SK-N-SH treated with all-trans-retinoic acid at 6 μM for 48 hours (cell line): ENCODE data around the gene ASAP2.

Source experiments
- ATAC-seq: fragments of 200-7000 bp; cut with Tn5 transposase; 3 replicates; pipeline ENCODE4 v1.9.1; 2020; ENCODE audit warnings: mild to moderate bottlenecking, moderate library complexity
- ARNTL ChIP-seq: fragments of 450-650 bp; formaldehyde crosslinking; IDR thresholded peaks from 2 replicates; pipeline ENCODE4 v1.5.0; 2020; ENCODE audit warnings: low read depth, mild to moderate bottlenecking, moderate library complexity, borderline replicate concordance
- BACH2 ChIP-seq: fragments of 250-450 bp; sonication (Bioruptor Pico); IDR thresholded peaks from 2 replicates; pipeline ENCODE4 v1.9.0; 2021; ENCODE audit warnings: mild to moderate bottlenecking, borderline replicate concordance
- CSDC2 ChIP-seq: fragments of 250-450 bp; sonication (Bioruptor Pico); IDR thresholded peaks from 2 replicates; pipeline ENCODE4 v1.5.0; 2020; ENCODE audit warnings: mild to moderate bottlenecking, moderate library complexity
- ESRRG ChIP-seq: fragments of 250-450 bp; sonication (Bioruptor Pico); IDR thresholded peaks from 2 replicates; pipeline ENCODE4 v1.6.1; 2021; ENCODE audit warnings: mild to moderate bottlenecking
- GLIS3 ChIP-seq: fragments of 250-450 bp; sonication (Bioruptor Pico); IDR thresholded peaks from 2 replicates; pipeline ENCODE4 v1.5.0; 2020; ENCODE audit warnings: mild to moderate bottlenecking, moderate library complexity
- ISL1 ChIP-seq: fragments of 250-450 bp; sonication (Bioruptor Pico); IDR thresholded peaks from 2 replicates; pipeline ENCODE4 v2.1.2; 2022; ENCODE audit warnings: mild to moderate bottlenecking, moderate library complexity
- OSR1 ChIP-seq: fragments of 250-450 bp; sonication (Bioruptor Pico); IDR thresholded peaks from 2 replicates; pipeline ENCODE4 v1.8.0; 2022; ENCODE audit warnings: moderate library complexity, mild to moderate bottlenecking, inconsistent platforms
- PPARA ChIP-seq: fragments of 250-450 bp; sonication (Bioruptor Pico); IDR thresholded peaks from 2 replicates; pipeline ENCODE4 v1.5.0; 2020; ENCODE audit warnings: mild to moderate bottlenecking, borderline replicate concordance
- TCF4 ChIP-seq: fragments of 250-450 bp; sonication (Bioruptor Pico); IDR thresholded peaks from 2 replicates; pipeline ENCODE4 v1.8.0; 2021; ENCODE audit warnings: mild to moderate bottlenecking, moderate library complexity, borderline replicate concordance
- TOX ChIP-seq: fragments of 250-450 bp; sonication (Bioruptor Pico); IDR thresholded peaks from 2 replicates; pipeline ENCODE4 v1.8.0; 2021; ENCODE audit warnings: mild to moderate bottlenecking, moderate library complexity, borderline replicate concordance
- ZC3H10 ChIP-seq: fragments of 250-450 bp; sonication (Bioruptor Pico); IDR thresholded peaks from 2 replicates; pipeline ENCODE4 v1.5.1; 2021; ENCODE audit warnings: mild to moderate bottlenecking, moderate library complexity
- ZFP3 ChIP-seq: fragments of 250-450 bp; sonication (Bioruptor Pico); IDR thresholded peaks from 2 replicates; pipeline ENCODE4 v1.5.0; 2020; ENCODE audit warnings: mild to moderate bottlenecking, moderate library complexity
- ZFP30 ChIP-seq: fragments of 450-650 bp; formaldehyde crosslinking; IDR thresholded peaks from 2 replicates; pipeline ENCODE4 v1.5.0; 2022; ENCODE audit warnings: mild to moderate bottlenecking, moderate library complexity
- ZNF565 ChIP-seq: fragments of 450-650 bp; formaldehyde crosslinking; conservative IDR thresholded peaks from 2 replicates; pipeline ENCODE4 v1.5.0; 2020; ENCODE audit warnings: low read depth, mild to moderate bottlenecking, moderate library complexity
- ZNF70 ChIP-seq: fragments of 450-650 bp; formaldehyde crosslinking; IDR thresholded peaks from 2 replicates; pipeline ENCODE4 v1.5.0; 2020; ENCODE audit warnings: mild to moderate bottlenecking, moderate library complexity
- ZNF8 ChIP-seq: fragments of 450-650 bp; formaldehyde crosslinking; IDR thresholded peaks from 2 replicates; pipeline ENCODE4 v1.5.0; 2020; ENCODE audit warnings: mild to moderate bottlenecking, moderate library complexity
- TF ChIP-seq, protein P1 (sequence below): fragments of 250-450 bp; sonication (Bioruptor Pico); IDR thresholded peaks from 2 replicates; pipeline ENCODE4 v1.5.1; 2020; ENCODE audit warnings: low read depth, mild to moderate bottlenecking, moderate library complexity
- TF ChIP-seq, protein P2 (sequence below): fragments of 250-450 bp; sonication (Bioruptor Pico); IDR thresholded peaks from 2 replicates; pipeline ENCODE4 v1.5.0; 2020; ENCODE audit warnings: mild to moderate bottlenecking, moderate library complexity
- TF ChIP-seq, protein P3 (sequence below): fragments of 250-450 bp; sonication (Bioruptor Pico); IDR thresholded peaks from 2 replicates; pipeline ENCODE4 v1.5.1; 2021; ENCODE audit warnings: mild to moderate bottlenecking, moderate library complexity
- TF ChIP-seq, protein P4 (sequence below): fragments of 250-450 bp; sonication (Bioruptor Pico); IDR thresholded peaks from 2 replicates; pipeline ENCODE4 v1.8.0; 2020; ENCODE audit warnings: mild to moderate bottlenecking, moderate library complexity, borderline replicate concordance
- TF ChIP-seq, protein P5 (sequence below): fragments of 250-450 bp; sonication (Bioruptor Pico); IDR thresholded peaks from 2 replicates; pipeline ENCODE4 v1.8.0; 2021; ENCODE audit warnings: low read depth, mild to moderate bottlenecking, moderate library complexity, borderline replicate concordance

ASAP2 gene

DNA sequence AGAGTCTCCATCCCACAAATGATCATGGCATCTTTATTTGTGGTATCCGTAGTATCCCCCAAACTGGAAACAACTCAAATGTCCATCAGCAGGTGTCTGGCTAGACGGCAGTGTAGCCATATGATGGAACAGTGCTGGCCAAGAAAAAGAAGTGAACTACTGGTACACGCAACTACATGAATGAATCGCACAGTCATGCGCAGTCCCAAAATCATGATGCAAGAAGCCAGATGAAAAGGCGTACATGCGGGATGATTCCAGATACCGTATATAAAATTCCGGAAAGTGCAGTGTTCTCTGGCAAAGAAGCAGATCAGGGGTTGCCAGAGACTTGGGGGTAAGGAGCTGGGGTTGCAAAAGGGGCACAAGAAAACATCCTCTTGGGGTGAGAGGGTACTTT, 102.5 kb downstream of the ASAP2 start (continued):
- no peak for TF ChIP-seq BACH2 (CRISPR knock-in tag)
- TF ChIP-seq, protein P1, sequence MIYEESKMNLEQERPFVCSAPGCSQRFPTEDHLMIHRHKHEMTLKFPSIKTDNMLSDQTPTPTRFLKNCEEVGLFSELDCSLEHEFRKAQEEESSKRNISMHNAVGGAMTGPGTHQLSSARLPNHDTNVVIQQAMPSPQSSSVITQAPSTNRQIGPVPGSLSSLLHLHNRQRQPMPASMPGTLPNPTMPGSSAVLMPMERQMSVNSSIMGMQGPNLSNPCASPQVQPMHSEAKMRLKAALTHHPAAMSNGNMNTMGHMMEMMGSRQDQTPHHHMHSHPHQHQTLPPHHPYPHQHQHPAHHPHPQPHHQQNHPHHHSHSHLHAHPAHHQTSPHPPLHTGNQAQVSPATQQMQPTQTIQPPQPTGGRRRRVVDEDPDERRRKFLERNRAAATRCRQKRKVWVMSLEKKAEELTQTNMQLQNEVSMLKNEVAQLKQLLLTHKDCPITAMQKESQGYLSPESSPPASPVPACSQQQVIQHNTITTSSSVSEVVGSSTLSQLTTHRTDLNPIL (CRISPR knock-in tag): no peak
- TF ChIP-seq ZFP30 (CRISPR knock-in tag): no peak

DNA sequence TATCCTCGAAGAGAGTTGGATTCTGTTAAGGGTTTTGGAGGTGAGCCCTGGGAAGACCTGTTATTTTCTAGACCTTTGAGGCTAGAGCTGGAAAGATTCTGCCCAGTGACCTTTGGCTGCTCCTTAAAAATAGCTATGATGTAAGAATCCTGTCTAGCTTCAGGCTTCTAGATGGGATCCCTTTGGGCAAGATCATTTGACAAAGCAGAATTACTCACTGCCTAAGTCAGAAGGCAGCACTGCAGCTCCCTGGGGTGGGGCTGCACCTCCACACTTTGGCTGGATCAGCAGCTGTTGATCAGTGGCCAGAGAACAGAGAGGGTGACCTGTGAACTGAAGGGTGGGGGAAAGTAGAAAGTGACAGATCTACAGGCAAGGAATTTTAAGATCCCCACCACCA, 103.8 kb downstream of the ASAP2 start:
- peak; percentile 76 for ATAC-seq
- TF ChIP-seq ZFP3 (CRISPR knock-in tag): 0 out of 2 replicates have a peak, but pooled peaks have one; percentile 9
- no peak for TF ChIP-seq ZNF8 (CRISPR knock-in tag)
- no peak for TF ChIP-seq BACH2 (CRISPR knock-in tag)
- TF ChIP-seq, protein P2, sequence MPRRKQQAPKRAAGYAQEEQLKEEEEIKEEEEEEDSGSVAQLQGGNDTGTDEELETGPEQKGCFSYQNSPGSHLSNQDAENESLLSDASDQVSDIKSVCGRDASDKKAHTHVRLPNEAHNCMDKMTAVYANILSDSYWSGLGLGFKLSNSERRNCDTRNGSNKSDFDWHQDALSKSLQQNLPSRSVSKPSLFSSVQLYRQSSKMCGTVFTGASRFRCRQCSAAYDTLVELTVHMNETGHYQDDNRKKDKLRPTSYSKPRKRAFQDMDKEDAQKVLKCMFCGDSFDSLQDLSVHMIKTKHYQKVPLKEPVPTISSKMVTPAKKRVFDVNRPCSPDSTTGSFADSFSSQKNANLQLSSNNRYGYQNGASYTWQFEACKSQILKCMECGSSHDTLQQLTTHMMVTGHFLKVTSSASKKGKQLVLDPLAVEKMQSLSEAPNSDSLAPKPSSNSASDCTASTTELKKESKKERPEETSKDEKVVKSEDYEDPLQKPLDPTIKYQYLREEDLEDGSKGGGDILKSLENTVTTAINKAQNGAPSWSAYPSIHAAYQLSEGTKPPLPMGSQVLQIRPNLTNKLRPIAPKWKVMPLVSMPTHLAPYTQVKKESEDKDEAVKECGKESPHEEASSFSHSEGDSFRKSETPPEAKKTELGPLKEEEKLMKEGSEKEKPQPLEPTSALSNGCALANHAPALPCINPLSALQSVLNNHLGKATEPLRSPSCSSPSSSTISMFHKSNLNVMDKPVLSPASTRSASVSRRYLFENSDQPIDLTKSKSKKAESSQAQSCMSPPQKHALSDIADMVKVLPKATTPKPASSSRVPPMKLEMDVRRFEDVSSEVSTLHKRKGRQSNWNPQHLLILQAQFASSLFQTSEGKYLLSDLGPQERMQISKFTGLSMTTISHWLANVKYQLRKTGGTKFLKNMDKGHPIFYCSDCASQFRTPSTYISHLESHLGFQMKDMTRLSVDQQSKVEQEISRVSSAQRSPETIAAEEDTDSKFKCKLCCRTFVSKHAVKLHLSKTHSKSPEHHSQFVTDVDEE (CRISPR knock-in tag): no peak
- 0 out of 2 replicates have a peak, but pooled peaks have one; percentile 57 for TF ChIP-seq GLIS3 (CRISPR knock-in tag)
- TF ChIP-seq ISL1 (CRISPR knock-in tag): peak; percentile 43; the same call in 1 of the 2 replicates
- TF ChIP-seq CSDC2 (CRISPR knock-in tag): 0 out of 2 replicates have a peak, but pooled peaks have one; percentile 40

DNA sequence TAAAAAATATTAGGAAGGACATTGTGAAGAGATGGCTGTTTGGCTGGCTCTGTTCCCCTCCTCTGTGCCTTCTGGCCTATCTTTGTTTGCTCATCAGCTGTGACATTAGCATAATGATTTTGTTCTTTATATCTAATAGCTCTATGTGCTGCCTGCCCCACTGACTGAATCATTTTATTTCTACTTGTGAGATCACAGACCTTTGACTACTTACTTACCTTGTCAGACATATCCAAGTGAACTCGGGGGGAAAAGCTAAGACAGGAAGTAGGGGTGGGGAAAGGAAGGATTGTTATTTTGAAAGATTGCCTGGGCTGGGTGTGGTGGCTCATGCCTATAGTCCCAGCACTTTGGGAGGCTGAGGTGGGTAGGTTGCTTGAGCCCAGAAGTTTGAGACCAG, 104.2 kb downstream of the ASAP2 start:
- TF ChIP-seq ZNF8 (CRISPR knock-in tag): no peak
- no peak for TF ChIP-seq PPARA (CRISPR knock-in tag)
- TF ChIP-seq, protein P3, sequence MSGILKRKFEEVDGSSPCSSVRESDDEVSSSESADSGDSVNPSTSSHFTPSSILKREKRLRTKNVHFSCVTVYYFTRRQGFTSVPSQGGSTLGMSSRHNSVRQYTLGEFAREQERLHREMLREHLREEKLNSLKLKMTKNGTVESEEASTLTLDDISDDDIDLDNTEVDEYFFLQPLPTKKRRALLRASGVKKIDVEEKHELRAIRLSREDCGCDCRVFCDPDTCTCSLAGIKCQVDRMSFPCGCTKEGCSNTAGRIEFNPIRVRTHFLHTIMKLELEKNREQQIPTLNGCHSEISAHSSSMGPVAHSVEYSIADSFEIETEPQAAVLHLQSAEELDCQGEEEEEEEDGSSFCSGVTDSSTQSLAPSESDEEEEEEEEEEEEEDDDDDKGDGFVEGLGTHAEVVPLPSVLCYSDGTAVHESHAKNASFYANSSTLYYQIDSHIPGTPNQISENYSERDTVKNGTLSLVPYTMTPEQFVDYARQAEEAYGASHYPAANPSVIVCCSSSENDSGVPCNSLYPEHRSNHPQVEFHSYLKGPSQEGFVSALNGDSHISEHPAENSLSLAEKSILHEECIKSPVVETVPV: no peak
- TF ChIP-seq OSR1 (CRISPR knock-in tag): no peak
- TF ChIP-seq ZNF565 (CRISPR knock-in tag): no peak
- peak; percentile 15 for ATAC-seq

DNA sequence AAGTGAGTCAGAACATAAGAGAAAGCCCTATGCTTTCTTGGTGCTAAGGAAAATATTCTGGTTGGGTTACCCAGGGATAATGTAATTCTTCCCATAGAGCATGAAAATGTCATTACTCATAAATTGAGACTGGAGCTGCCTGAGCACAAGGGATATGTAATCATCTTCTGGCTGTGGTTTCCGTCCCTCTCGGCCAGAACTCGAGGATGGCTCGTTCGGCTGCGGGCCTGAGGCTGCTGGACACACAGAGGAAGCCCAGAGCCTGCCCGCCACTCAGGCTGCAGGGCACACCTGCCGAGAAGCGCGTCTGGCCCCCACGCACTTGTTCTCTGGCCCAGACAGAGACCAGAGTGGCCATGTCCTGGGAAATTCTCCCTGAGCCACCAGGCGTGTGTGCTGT, 104.9 kb downstream of the ASAP2 start:
- peak; percentile 89 for ATAC-seq
- TF ChIP-seq ZNF565 (CRISPR knock-in tag) (peak; percentile 84; the same call in 1 of the 2 replicates), ZFP3 (CRISPR knock-in tag) (peak; percentile 70; the same call in 1 of the 2 replicates), ARNTL (CRISPR knock-in tag) (no peak), PPARA (CRISPR knock-in tag) (no peak), BACH2 (CRISPR knock-in tag) (no peak), ZNF8 (CRISPR knock-in tag) (no peak), ESRRG (CRISPR knock-in tag) (no peak), CSDC2 (CRISPR knock-in tag) (peak; percentile 76; the same call in 1 of the 2 replicates), OSR1 (CRISPR knock-in tag) (no peak), ZC3H10 (no peak), TCF4 (CRISPR knock-in tag) (peak; percentile 62; the same call in 1 of the 2 replicates), ZNF70 (CRISPR knock-in tag) (0 out of 2 replicates have a peak, but pooled peaks have one; percentile 35), ISL1 (CRISPR knock-in tag) (peak; percentile 71), GLIS3 (CRISPR knock-in tag) (no peak), ZFP30 (CRISPR knock-in tag) (peak; percentile 30; the same call in 1 of the 2 replicates), TOX (CRISPR knock-in tag) (no peak)
- TF ChIP-seq, protein P4, sequence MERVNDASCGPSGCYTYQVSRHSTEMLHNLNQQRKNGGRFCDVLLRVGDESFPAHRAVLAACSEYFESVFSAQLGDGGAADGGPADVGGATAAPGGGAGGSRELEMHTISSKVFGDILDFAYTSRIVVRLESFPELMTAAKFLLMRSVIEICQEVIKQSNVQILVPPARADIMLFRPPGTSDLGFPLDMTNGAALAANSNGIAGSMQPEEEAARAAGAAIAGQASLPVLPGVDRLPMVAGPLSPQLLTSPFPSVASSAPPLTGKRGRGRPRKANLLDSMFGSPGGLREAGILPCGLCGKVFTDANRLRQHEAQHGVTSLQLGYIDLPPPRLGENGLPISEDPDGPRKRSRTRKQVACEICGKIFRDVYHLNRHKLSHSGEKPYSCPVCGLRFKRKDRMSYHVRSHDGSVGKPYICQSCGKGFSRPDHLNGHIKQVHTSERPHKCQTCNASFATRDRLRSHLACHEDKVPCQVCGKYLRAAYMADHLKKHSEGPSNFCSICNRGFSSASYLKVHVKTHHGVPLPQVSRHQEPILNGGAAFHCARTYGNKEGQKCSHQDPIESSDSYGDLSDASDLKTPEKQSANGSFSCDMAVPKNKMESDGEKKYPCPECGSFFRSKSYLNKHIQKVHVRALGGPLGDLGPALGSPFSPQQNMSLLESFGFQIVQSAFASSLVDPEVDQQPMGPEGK: no peak
- TF ChIP-seq, protein P5, sequence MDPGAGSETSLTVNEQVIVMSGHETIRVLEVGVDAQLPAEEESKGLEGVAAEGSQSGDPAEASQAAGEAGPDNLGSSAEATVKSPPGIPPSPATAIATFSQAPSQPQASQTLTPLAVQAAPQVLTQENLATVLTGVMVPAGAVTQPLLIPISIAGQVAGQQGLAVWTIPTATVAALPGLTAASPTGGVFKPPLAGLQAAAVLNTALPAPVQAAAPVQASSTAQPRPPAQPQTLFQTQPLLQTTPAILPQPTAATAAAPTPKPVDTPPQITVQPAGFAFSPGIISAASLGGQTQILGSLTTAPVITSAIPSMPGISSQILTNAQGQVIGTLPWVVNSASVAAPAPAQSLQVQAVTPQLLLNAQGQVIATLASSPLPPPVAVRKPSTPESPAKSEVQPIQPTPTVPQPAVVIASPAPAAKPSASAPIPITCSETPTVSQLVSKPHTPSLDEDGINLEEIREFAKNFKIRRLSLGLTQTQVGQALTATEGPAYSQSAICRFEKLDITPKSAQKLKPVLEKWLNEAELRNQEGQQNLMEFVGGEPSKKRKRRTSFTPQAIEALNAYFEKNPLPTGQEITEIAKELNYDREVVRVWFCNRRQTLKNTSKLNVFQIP (CRISPR knock-in tag): no peak
- TF ChIP-seq, protein P1 (CRISPR knock-in tag): no peak
- TF ChIP-seq, protein P2 (CRISPR knock-in tag): peak; percentile 89
